Neural progenitor cell (in vitro differentiated cells): ENCODE measurements around the gene ASB10.

Source experiments
- CTCF ChIP-seq: fragments of 200-600 bp; sonication (generic); IDR thresholded peaks from 2 replicates; pipeline ENCODE4 v1.5.1; 2017; ENCODE audit warnings: antibody characterized with exemption, mild to moderate bottlenecking
- EZH2 ChIP-seq: fragments of 200-600 bp; sonication (generic); IDR thresholded peaks from 2 replicates; pipeline ENCODE4 v1.6.1; 2017; ENCODE audit warnings: antibody characterized with exemption, mild to moderate bottlenecking, moderate library complexity
- EZH2phosphoT487 ChIP-seq: fragments of 200-600 bp; sonication (generic); IDR thresholded peaks from 2 replicates; pipeline ENCODE4 v1.6.1; 2017; ENCODE audit warnings: antibody characterized with exemption

GRCh38 chr7:151204383-151205032, 17.5 kb upstream of the ASB10 start:
- TF ChIP-seq CTCF, result no peak
- TF ChIP-seq EZH2, result no peak
- no peak for TF ChIP-seq EZH2phosphoT487
